HG02678 (cell line): Measurements from ENCODE around the gene AGAP6.
"Not testable (repeated sequence)": the region's sequence is repeated elsewhere in the genome, so short reads cannot be mapped to it uniquely, and the experiment has no call there.

Experiments
- ATAC-seq: cut with Tn5 transposase; IDR thresholded peaks from one replicate; pipeline ENCODE4 v1.9.1; 2021; ENCODE audit warnings: mild to moderate bottlenecking, moderate library complexity; ENCODE audit not compliant: unreplicated experiment

AGAP6 gene

DNA sequence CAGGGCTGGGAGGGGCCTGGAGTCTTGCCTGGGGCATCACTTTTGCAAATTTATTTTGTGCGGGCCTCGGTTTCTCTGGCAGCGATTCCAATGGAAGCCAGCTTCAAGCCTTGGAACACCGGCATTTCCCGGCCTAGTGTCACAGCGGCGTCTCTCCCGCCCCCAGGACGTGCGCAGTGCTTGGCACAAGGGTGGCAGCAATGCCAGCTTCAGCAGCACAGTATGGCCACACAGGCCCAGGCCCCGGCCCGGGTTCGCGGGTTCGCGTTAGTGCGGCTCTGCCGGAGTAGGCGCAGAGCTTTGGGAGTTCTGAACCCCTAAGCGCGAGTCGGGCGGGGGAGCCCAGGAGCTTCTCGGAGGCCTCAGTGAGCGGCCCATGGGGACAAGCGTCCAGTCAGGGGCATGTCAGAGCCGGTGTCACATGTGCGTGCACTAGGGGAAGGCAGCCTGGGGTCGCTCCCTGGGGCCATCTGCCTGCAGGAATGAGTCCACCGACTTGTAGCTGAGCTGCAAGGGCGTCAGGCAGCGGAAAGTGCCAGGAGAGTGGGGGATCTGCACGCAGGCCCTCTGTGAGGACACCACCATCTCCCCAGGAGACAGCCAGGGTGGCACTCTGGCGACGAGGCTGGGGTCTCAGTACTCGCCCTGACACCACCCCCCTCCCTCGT lies 36.6 kb downstream of the AGAP6 start:
- not testable (repeated sequence) for ATAC-seq

- ATAC-seq: no peak
Observed at GRCh38 chr10:50025627-50026026, 37.4 kb downstream of the AGAP6 start.

DNA sequence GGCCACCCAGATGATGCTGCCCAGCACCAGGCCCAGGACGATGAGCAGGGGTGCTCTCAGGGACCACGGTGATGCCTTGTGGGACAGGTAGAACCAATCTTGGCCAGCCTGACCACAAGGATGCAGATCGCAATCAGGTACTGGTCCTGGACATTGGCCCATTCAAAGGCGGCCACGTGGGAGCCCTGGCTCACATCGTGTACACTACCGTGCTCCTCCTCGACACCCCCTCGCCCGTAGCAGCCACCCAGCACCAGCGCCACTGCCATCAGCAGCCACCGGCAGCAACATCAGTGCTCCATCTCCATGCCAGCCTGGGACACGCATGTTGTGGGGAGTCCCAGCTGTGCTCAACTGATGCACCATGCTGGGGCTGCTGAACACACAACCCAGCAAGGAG lies 39.0 kb downstream of the AGAP6 start:
- no peak for ATAC-seq

DNA sequence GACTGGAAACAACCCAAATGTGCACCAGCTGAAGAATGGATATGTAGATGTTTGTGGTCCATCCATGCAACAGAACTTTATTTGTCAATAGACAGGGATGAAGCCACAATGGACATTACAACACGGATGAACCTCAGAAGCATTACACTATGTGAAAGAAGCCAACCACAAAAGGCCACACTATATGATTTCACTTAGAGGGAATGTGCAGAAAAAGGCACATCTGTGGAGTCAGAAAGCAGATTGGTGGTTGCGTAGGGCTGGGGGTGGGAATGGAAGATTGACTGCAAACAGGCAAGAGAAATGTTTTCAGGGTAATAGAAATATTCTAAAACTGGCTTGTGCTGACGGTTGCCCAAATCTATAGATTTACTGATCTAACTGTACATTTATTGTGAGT lies 45.3 kb downstream of the AGAP6 start:
- ATAC-seq: no peak

DNA sequence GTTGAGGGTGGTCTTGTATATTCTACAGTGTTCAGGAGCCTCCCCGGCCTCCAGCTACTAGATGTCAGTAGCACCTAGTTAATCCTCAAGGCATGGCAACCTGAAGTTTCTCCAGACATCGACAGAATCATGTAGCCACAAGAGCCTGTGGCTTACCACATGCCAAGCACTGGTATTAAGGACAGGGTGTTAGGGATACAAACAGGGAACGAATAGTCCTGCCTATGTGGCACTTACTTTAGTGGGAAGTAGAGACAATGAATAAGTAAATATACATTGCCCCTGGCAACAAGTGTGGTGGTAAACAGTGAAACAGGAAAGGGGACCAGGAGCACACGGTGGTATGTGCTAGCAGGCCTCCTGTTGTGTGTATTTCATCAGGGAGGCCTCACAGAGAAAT lies 47.1 kb downstream of the AGAP6 start:
- ATAC-seq: not testable (repeated sequence)

DNA sequence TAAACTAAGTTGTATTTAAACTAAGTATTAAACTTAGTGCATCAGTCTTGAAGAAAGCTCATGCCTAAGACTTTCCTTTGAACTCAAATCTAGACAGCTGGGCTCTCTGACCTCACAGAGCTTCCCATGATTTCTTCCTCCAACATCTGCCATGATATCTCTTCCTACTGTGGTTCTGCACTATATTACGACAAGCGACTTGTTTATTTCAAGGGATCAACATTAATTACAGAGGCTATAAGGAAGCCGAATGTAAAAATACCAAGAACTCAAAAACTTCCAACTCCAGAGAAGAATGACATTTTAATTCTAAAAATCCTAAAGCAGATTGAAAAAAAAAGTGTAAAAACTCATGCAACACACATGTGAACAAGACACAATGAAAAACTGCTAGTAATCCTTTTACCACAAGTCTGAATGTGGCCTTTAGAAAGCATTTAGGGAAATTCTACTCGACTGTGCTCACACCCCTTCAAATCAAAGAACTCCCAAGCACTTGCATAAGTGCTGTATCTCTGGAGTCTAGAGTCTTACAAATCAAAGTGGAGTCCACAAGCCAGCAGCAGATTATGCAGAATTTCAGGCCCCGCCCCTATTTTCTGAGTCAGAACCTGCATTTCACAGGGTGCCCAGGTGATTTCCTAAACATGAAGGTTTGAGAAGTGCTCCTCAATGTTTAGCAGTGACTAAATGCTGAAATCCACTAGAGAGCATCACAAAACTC lies 56.9 kb downstream of the AGAP6 start:
- ATAC-seq: no peak

- not testable (repeated sequence) for ATAC-seq
Observed at GRCh38 chr10:50046457-50046856, 58.3 kb downstream of the AGAP6 start.

GRCh38 chr10:50047594-50047993 lies 59.4 kb downstream of the AGAP6 start:
- not testable (repeated sequence) for ATAC-seq

GRCh38 chr10:50051995-50052660 lies 63.9 kb downstream of the AGAP6 start:
- peak; percentile 82 for ATAC-seq

GRCh38 chr10:50052778-50053376 lies 64.7 kb downstream of the AGAP6 start:
- ATAC-seq: not testable (repeated sequence)

DNA sequence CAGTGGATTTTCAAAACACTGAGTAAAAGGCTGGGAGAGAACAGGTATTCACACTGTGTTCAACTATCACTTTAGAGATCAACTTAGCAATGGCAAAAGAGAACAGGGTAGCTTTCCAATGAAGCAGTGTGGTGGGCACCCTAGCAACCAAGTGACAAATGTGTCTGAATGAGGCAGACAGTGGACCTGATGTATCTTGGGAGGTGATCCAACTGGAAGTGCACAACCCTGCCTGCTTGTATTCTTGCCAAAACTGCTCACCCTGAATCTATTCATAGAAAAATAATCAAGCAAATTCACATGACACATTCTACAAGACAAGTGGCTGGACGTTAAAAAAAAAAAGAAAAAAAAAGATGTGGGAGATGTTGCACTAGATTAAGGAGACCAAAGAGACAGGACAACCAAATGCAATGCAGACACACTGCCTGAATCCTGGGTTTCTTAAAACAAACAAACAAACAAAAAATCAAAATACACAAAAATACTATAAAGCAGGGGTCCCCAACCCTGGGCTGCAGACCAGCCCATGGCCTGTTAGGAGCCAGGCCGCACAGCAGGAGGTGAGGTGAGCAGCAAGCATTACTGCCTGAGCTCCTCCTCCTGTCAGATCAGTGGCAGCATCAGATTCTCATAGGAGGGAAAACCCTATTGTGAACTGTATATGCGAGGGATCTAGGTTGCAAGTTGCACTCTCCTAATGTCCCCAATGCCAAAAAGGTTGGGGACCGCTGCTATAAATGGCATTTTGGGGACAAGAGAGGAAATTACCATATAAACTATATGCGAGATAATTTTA lies 67.5 kb downstream of the AGAP6 start:
- not testable (repeated sequence) for ATAC-seq

DNA sequence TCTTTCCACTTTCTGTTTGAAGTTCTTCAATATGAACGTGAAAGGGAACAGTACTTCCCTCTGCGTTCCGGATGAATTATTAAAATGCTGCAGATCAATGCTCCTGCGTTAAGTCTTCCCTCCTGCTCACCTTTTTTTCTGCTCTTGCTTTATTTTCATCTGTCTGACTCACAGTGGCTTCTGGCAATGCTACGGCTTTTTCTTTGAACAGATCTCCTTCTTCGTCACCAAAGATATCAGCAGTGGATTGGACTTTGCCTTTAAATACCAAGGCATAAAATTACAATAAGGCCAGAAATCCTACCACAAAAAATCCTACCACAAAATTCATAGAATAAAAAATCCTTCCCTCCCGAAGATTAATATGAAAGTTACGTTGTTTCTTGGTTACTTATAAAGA lies 68.4 kb downstream of the AGAP6 start:
- ATAC-seq: not testable (repeated sequence)

DNA sequence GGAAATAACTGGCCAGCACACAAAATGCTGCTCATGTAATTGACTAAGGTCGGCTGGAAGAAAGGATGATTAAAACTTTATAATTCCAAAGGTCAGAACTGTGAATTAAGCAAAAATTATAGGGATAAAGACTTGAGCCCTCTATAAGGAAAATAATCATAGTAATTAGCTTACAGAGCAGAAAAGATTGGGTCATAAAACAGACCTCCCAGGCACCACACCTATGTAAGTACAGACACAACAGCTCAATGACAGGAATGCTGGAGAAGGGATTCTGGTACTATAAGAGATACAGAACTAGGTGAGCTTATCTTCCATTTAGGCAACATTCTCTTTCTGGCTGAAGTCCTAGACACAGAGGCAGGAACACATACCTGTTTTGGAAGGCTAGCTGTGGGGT lies 70.5 kb downstream of the AGAP6 start:
- not testable (repeated sequence) for ATAC-seq

DNA sequence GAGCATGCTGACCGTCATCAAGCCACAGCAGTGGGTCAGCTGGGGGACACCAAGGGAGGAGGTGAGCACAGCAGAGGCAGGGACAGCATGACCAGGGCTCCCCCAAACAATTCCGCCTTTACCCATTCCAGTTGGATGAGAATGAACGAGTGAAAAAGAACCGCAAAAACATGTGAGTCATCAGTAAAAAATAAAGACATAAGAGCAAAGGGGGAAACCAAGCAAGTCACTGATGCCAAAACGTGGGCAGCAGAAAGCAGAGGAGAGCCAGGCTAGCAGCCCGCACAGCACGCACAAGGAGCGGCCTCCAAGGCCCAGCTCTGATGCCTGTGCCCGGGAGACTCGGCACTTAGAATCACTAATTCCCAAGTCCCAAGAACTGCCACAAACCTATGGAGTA lies 71.7 kb downstream of the AGAP6 start:
- ATAC-seq: not testable (repeated sequence)
